ENCODE measurements around the gene GALNT18.
A peak's percentile ranks its signal among the peaks of the same experiment; 100 is the strongest.

Gene GALNT18

GRCh38 chr11:11476971-11477645, 144.7 kb downstream of the GALNT18 start:
- Histone ChIP-seq H3K4me3 (ENCODE audit: low read length) (no peak overlapping the region), H3K9me3 (ENCODE audit: control insufficient read depth, low read length) (no peaks in the 10 kb centered on the region), H3K36me3 (ENCODE audit: control insufficient read depth, insufficient read depth, low read length, severe bottlenecking) (no peaks in the 10 kb centered on the region), H3K9ac (ENCODE audit: low read length) (no peak overlapping the region), H3K27me3 (replicated peaks; ENCODE audit: control insufficient read depth, insufficient read depth, low read length) (peaks cover 10% of the 10 kb centered on the region), H3K4me1 (ENCODE audit: control insufficient read depth, insufficient read depth, low read length) (no peaks in the 10 kb centered on the region)
- no peak for DNase-seq (ENCODE audit: low read depth)

- Histone ChIP-seq H3K9me3 (ENCODE audit: control insufficient read depth, low read length) (no peaks in the 10 kb centered on the region), H3K4me1 (ENCODE audit: control insufficient read depth, insufficient read depth, low read length) (no peaks in the 10 kb centered on the region), H3K36me3 (ENCODE audit: control insufficient read depth, insufficient read depth, low read length, severe bottlenecking) (no peaks in the 10 kb centered on the region), H3K4me3 (ENCODE audit: low read length) (no peak overlapping the region), H3K27me3 (replicated peaks; ENCODE audit: control insufficient read depth, insufficient read depth, low read length) (peaks cover 10% of the 10 kb centered on the region), H3K9ac (ENCODE audit: low read length) (no peak overlapping the region)
- no peak for DNase-seq (ENCODE audit: low read depth)
These were observed 145.3 kb downstream of the GALNT18 start for GRCh38 chr11:11476499-11476898.

GRCh38 chr11:11472106-11472505, 149.7 kb downstream of the GALNT18 start:
- DNase-seq (ENCODE audit: low read depth), result no peak
- no peaks in the 10 kb centered on the region for H3K36me3 ChIP-seq (ENCODE audit: control insufficient read depth, insufficient read depth, low read length, severe bottlenecking)
- no peak overlapping the region for H3K9ac ChIP-seq (ENCODE audit: low read length)
- H3K4me1 ChIP-seq (ENCODE audit: control insufficient read depth, insufficient read depth, low read length), result no peaks in the 10 kb centered on the region
- no peak overlapping the region for H3K4me3 ChIP-seq (ENCODE audit: low read length)
- H3K27me3 ChIP-seq (replicated peaks; ENCODE audit: control insufficient read depth, insufficient read depth, low read length), result peaks cover 3% of the 10 kb centered on the region
- H3K9me3 ChIP-seq (ENCODE audit: control insufficient read depth, low read length), result no peaks in the 10 kb centered on the region

- Histone ChIP-seq H3K4me3 (ENCODE audit: low read length) (no peak overlapping the region), H3K27me3 (replicated peaks; ENCODE audit: control insufficient read depth, insufficient read depth, low read length) (peaks cover 10% of the 10 kb centered on the region), H3K9me3 (ENCODE audit: control insufficient read depth, low read length) (no peaks in the 10 kb centered on the region), H3K36me3 (ENCODE audit: control insufficient read depth, insufficient read depth, low read length, severe bottlenecking) (no peaks in the 10 kb centered on the region), H3K4me1 (ENCODE audit: control insufficient read depth, insufficient read depth, low read length) (no peaks in the 10 kb centered on the region), H3K9ac (ENCODE audit: low read length) (no peak overlapping the region)
- no peak for DNase-seq (ENCODE audit: low read depth)
These were observed 150.6 kb downstream of the GALNT18 start for GRCh38 chr11:11471201-11471600.

- Histone ChIP-seq H3K4me3 (ENCODE audit: low read length) (no peak overlapping the region), H3K9me3 (ENCODE audit: control insufficient read depth, low read length) (no peaks in the 10 kb centered on the region), H3K36me3 (ENCODE audit: control insufficient read depth, insufficient read depth, low read length, severe bottlenecking) (no peaks in the 10 kb centered on the region), H3K9ac (ENCODE audit: low read length) (no peak overlapping the region), H3K4me1 (ENCODE audit: control insufficient read depth, insufficient read depth, low read length) (no peaks in the 10 kb centered on the region), H3K27me3 (replicated peaks; ENCODE audit: control insufficient read depth, insufficient read depth, low read length) (peaks cover 12% of the 10 kb centered on the region)
- DNase-seq (ENCODE audit: low read depth), result no peak
These were observed 152.9 kb downstream of the GALNT18 start for GRCh38 chr11:11468954-11469353.

- no peak for DNase-seq (ENCODE audit: low read depth)
- Histone ChIP-seq H3K9ac (ENCODE audit: low read length) (no peak overlapping the region), H3K27me3 (replicated peaks; ENCODE audit: control insufficient read depth, insufficient read depth, low read length) (peaks cover 12% of the 10 kb centered on the region), H3K4me3 (ENCODE audit: low read length) (no peak overlapping the region), H3K9me3 (ENCODE audit: control insufficient read depth, low read length) (no peaks in the 10 kb centered on the region), H3K4me1 (ENCODE audit: control insufficient read depth, insufficient read depth, low read length) (peaks cover 10% of the 10 kb centered on the region), H3K36me3 (ENCODE audit: control insufficient read depth, insufficient read depth, low read length, severe bottlenecking) (no peaks in the 10 kb centered on the region)
These were observed 154.5 kb downstream of the GALNT18 start for GRCh38 chr11:11467312-11467711.

DNA sequence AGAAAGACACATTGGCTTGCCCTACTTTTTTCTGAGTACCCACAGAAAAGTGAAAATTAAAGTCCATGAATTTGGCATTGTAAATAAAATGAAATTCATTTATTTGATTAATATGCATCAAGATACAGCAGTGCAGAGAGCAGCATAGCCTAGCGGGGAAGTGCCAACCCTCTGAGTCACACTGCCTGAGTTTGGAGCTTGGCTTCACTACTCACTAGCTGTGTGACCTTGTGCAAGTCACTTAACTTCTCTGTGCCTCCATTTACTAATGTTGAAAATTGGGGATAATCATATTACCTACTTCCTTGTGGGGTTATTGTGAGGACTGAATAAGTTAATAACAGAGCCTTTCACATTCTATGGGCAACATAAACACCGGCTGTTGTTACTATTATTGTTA, 157.2 kb downstream of the GALNT18 start:
- Histone ChIP-seq H3K27me3 (replicated peaks; ENCODE audit: control insufficient read depth, insufficient read depth, low read length) (peaks cover 32% of the 10 kb centered on the region), H3K4me1 (ENCODE audit: control insufficient read depth, insufficient read depth, low read length) (peaks cover 10% of the 10 kb centered on the region), H3K4me3 (ENCODE audit: low read length) (no peak overlapping the region), H3K36me3 (ENCODE audit: control insufficient read depth, insufficient read depth, low read length, severe bottlenecking) (no peaks in the 10 kb centered on the region), H3K9me3 (ENCODE audit: control insufficient read depth, low read length) (peaks cover 4% of the 10 kb centered on the region), H3K9ac (ENCODE audit: low read length) (no peak overlapping the region)
- no peak for DNase-seq (ENCODE audit: low read depth)

- peaks cover 44% of the 10 kb centered on the region for H3K27me3 ChIP-seq (replicated peaks; ENCODE audit: control insufficient read depth, insufficient read depth, low read length)
- H3K36me3 ChIP-seq (ENCODE audit: control insufficient read depth, insufficient read depth, low read length, severe bottlenecking), result no peaks in the 10 kb centered on the region
- H3K9me3 ChIP-seq (ENCODE audit: control insufficient read depth, low read length), result peaks cover 7% of the 10 kb centered on the region
- no peak overlapping the region for H3K9ac ChIP-seq (ENCODE audit: low read length)
- peak; percentile 52 for DNase-seq (ENCODE audit: low read depth)
- peaks cover 10% of the 10 kb centered on the region for H3K4me1 ChIP-seq (ENCODE audit: control insufficient read depth, insufficient read depth, low read length)
- no peak overlapping the region for H3K4me3 ChIP-seq (ENCODE audit: low read length)
These were observed 158.4 kb downstream of the GALNT18 start for GRCh38 chr11:11463405-11463804.

- no peak for DNase-seq (ENCODE audit: low read depth)
- H3K9ac ChIP-seq (ENCODE audit: low read length), result no peak overlapping the region
- peaks cover 7% of the 10 kb centered on the region for H3K9me3 ChIP-seq (ENCODE audit: control insufficient read depth, low read length)
- no peak overlapping the region for H3K4me3 ChIP-seq (ENCODE audit: low read length)
- peaks cover 10% of the 10 kb centered on the region for H3K4me1 ChIP-seq (ENCODE audit: control insufficient read depth, insufficient read depth, low read length)
- peaks cover 46% of the 10 kb centered on the region for H3K27me3 ChIP-seq (replicated peaks; ENCODE audit: control insufficient read depth, insufficient read depth, low read length)
- no peaks in the 10 kb centered on the region for H3K36me3 ChIP-seq (ENCODE audit: control insufficient read depth, insufficient read depth, low read length, severe bottlenecking)
These were observed 160.3 kb downstream of the GALNT18 start for GRCh38 chr11:11461473-11461872.

DNA sequence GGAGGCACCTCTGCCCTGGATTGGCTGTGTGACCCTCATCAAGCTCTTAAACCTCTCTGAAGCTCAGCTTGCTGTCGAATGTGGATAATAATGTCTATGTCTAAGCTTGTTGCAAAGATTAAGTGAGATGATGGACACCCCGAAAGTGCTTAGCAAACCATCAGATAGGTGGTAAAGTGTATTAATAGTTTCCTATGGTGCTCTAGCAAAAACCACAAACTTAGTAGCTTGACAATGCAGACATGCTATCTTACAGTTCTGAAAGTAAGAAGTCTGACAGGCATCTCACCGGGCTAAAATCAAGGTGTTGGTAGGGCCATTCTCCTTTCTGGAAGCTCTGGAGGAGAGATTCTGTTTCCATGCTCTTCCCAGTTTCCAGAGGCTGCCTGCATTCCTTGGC, 162.2 kb downstream of the GALNT18 start:
- no peaks in the 10 kb centered on the region for H3K36me3 ChIP-seq (ENCODE audit: control insufficient read depth, insufficient read depth, low read length, severe bottlenecking)
- no peak overlapping the region for H3K9ac ChIP-seq (ENCODE audit: low read length)
- no peak for DNase-seq (ENCODE audit: low read depth)
- H3K4me1 ChIP-seq (ENCODE audit: control insufficient read depth, insufficient read depth, low read length), result peaks cover 10% of the 10 kb centered on the region
- no peak overlapping the region for H3K4me3 ChIP-seq (ENCODE audit: low read length)
- H3K9me3 ChIP-seq (ENCODE audit: control insufficient read depth, low read length), result peaks cover 7% of the 10 kb centered on the region
- peaks cover 46% of the 10 kb centered on the region for H3K27me3 ChIP-seq (replicated peaks; ENCODE audit: control insufficient read depth, insufficient read depth, low read length)

DNA sequence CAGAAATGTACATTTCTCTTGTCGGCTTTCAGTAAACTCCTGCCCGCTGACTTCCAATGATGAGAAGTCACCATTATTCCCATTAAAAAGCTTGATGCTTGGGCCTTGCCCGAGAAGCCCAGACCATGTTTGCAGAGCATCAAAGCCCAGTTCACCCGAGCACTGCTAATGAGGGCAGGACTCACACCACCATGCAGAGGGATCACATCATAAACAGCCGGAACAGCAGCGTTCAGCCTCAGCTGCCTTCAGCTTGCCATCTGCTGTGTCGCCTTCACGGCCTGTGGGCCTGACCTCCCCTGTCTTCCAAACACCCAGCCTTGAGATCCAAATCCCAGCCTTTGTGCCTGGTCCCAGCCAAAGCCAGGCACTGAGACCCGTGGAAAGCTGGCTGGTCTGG, 163.3 kb downstream of the GALNT18 start:
- H3K27me3 ChIP-seq (replicated peaks; ENCODE audit: control insufficient read depth, insufficient read depth, low read length), result peaks cover 53% of the 10 kb centered on the region
- no peak overlapping the region for H3K4me3 ChIP-seq (ENCODE audit: low read length)
- peaks cover 7% of the 10 kb centered on the region for H3K9me3 ChIP-seq (ENCODE audit: control insufficient read depth, low read length)
- H3K36me3 ChIP-seq (ENCODE audit: control insufficient read depth, insufficient read depth, low read length, severe bottlenecking), result no peaks in the 10 kb centered on the region
- no peak overlapping the region for H3K9ac ChIP-seq (ENCODE audit: low read length)
- H3K4me1 ChIP-seq (ENCODE audit: control insufficient read depth, insufficient read depth, low read length), result peaks cover 7% of the 10 kb centered on the region
- no peak for DNase-seq (ENCODE audit: low read depth)

DNA sequence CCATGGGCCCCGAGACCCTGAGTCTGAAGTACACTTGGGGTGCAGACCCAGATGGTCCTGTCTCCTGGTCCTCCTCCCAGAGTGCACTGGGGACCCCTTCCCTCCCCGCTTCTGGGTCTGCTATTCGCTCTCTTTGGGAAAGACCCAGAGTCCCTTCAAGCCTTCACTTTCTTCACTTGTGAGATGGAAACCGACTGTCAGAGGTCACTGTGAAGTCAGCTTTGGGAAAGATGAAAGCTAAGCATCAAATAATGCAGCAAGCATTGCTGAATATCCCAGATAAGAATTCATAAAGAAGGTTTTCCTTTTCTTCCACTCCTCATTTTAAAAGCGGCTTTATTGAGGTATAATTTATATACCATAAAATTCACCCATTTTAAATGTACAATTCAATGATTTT, 163.8 kb downstream of the GALNT18 start:
- no peaks in the 10 kb centered on the region for H3K36me3 ChIP-seq (ENCODE audit: control insufficient read depth, insufficient read depth, low read length, severe bottlenecking)
- peaks cover 3% of the 10 kb centered on the region for H3K4me1 ChIP-seq (ENCODE audit: control insufficient read depth, insufficient read depth, low read length)
- H3K4me3 ChIP-seq (ENCODE audit: low read length), result no peak overlapping the region
- peaks cover 53% of the 10 kb centered on the region for H3K27me3 ChIP-seq (replicated peaks; ENCODE audit: control insufficient read depth, insufficient read depth, low read length)
- H3K9me3 ChIP-seq (ENCODE audit: control insufficient read depth, low read length), result peaks cover 7% of the 10 kb centered on the region
- no peak for DNase-seq (ENCODE audit: low read depth)
- no peak overlapping the region for H3K9ac ChIP-seq (ENCODE audit: low read length)
